22Rv1 (cell line): ENCODE data around the gene BUD23.

Experiments
- CTCF ChIP-seq: fragments of 450-650 bp; IDR thresholded peaks from 2 replicates; pipeline ENCODE4 v1.5.1; 2017; ENCODE audit warnings: mild to moderate bottlenecking
- ZFX ChIP-seq: fragments of 450-650 bp; IDR thresholded peaks from 2 replicates; pipeline ENCODE4 v1.6.1; 2017; ENCODE audit warnings: antibody characterized with exemption, borderline replicate concordance

GRCh38 chr7:73741600-73741999 is 58.2 kb downstream of the BUD23 start:
- TF ChIP-seq CTCF (no peak), ZFX (no peak)
